Neutrophil (primary cell): ENCODE measurements around the gene PPP2R5E.

ENCODE experiments used
- H3K27ac ChIP-seq: fragments of 200-600 bp; sonication (generic); 2 replicates; pipeline ENCODE4 v1.5.1; 2016; ENCODE audit warnings: mild to moderate bottlenecking, moderate library complexity
- H3K27me3 ChIP-seq: fragments of 200-600 bp; sonication (generic); 2 replicates; pipeline ENCODE4 v1.6.0; 2016; ENCODE audit warnings: mild to moderate bottlenecking
- H3K36me3 ChIP-seq: fragments of 200-600 bp; sonication (generic); 2 replicates; pipeline ENCODE4 v1.5.1; 2017
- H3K4me1 ChIP-seq, 2 experiments: fragments of 200-600 bp in 1 of 2; sonication (generic) in 1 of 2; 1 replicate in 1 of 2; 2 replicates in 1 of 2; pipeline versions ENCODE4 v1.5.1 to v1.6.1; 2013 to 2016; ENCODE audit warnings: low read depth in 1 of 2, low read length in 1 of 2, mild to moderate bottlenecking in 1 of 2, moderate library complexity in 1 of 2; ENCODE audit not compliant: control insufficient read depth in 1 of 2, insufficient read depth in 1 of 2
- H3K4me3 ChIP-seq, 2 experiments: fragments of 200-600 bp in 1 of 2; sonication (generic) in 1 of 2; 1 replicate in 1 of 2; 2 replicates in 1 of 2; pipeline ENCODE4 v1.5.1; 2013 to 2016; ENCODE audit warnings: low read depth in 1 of 2, low read length in 1 of 2, mild to moderate bottlenecking in 1 of 2, moderate library complexity in 1 of 2
- H3K9me3 ChIP-seq: fragments of 200-600 bp; sonication (generic); 2 replicates; pipeline ENCODE4 v1.5.1; 2016
- TF ChIP-seq, protein P1 (sequence below): fragments of 200-600 bp; sonication (generic); IDR thresholded peaks from 2 replicates; pipeline ENCODE4 v1.5.1; 2016; ENCODE audit warnings: antibody characterized with exemption

PPP2R5E gene

DNA sequence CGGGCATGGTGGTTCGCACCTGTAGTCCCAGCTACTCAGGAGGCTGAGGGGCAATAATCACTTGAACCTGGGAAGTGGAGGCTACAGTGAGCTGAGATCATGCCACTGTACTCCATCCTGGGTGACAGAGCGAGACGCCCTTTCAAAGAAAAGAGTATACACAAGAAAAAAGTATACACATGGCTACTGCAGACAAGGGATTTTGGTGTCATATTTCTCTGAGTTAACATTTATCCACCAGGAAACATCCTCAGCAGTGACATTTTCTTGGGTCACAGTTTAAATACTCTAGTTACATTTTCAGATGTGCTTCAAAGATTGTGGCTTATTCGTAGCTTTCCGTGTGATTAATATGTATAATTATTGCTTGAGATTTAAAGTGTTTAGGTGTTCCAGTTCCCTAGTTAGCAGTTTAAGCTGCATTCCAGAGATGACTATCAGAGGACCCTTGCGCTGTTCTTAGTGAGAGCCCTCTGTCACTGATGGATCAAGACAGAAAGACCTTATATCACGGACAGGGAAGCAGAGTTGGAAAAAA, 4.7 kb upstream of the PPP2R5E start:
- peaks cover 8 to 9% of the 10 kb centered on the region in 2 experiments for H3K4me1 ChIP-seq
- H3K4me3 ChIP-seq, result no peak overlapping the region
- no peaks in the 10 kb centered on the region for H3K9me3 ChIP-seq
- no peak overlapping the region for H3K27ac ChIP-seq
- no peaks in the 10 kb centered on the region for H3K27me3 ChIP-seq
- no peaks in the 10 kb centered on the region for H3K36me3 ChIP-seq
- TF ChIP-seq, protein P1, sequence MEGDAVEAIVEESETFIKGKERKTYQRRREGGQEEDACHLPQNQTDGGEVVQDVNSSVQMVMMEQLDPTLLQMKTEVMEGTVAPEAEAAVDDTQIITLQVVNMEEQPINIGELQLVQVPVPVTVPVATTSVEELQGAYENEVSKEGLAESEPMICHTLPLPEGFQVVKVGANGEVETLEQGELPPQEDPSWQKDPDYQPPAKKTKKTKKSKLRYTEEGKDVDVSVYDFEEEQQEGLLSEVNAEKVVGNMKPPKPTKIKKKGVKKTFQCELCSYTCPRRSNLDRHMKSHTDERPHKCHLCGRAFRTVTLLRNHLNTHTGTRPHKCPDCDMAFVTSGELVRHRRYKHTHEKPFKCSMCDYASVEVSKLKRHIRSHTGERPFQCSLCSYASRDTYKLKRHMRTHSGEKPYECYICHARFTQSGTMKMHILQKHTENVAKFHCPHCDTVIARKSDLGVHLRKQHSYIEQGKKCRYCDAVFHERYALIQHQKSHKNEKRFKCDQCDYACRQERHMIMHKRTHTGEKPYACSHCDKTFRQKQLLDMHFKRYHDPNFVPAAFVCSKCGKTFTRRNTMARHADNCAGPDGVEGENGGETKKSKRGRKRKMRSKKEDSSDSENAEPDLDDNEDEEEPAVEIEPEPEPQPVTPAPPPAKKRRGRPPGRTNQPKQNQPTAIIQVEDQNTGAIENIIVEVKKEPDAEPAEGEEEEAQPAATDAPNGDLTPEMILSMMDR, result no peak

DNA sequence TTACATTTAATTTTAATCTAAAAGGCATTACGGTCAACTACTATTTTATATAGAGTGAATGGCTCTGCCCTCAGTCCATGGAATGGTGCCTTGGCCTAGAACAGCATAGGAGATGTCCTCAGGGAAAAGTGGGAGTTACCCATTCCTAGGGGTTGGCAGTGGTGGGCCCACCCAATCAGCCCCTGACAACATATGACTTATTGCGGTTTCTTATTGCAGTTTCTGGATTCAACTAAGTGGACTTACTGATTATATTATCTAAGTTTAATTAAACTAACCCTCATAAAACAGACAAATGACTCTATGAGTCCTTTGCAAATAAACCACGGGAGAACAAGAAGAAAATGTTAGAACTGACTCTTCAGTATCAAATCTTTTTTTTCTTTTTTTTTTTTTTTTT, 2.3 kb upstream of the PPP2R5E start:
- H3K9me3 ChIP-seq, result no peaks in the 10 kb centered on the region
- no peaks in the 10 kb centered on the region for H3K36me3 ChIP-seq
- no peak overlapping the region for H3K4me3 ChIP-seq
- TF ChIP-seq, protein P1, result no peak
- no peaks in the 10 kb centered on the region for H3K27me3 ChIP-seq
- H3K27ac ChIP-seq, result no peak overlapping the region
- peaks cover 21 to 22% of the 10 kb centered on the region in 2 experiments for H3K4me1 ChIP-seq

DNA sequence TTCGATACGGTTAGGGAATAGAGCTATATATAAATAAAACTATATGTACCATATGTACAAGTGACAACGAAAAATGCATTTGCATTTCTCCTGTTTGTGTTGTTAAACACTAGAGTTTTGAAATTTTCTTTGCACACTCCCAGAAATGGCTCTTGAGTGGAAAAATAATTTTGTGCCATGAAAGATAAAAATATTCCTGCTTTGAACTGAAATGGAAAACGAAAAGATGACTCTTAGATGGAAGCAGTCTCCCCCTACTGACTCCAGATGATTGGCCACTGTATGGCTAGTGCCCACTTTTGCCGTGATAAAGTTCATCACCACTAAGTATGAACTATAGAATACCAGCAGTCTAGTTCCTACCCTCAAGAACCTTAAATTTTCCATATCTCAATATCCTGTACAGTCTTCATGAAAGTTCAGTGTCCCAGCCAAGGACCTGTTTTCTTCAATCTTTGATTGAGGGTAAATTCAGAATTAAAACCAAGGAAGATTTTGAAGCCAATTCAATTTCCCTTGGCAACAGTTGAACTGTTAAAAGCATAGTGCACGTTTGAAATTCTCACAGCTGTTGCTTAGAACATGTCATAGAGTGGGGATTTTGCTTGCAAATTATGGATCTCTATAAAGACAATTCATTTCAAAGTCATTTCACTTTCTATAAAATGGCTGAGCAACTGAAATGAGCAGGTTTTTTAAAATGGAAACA, 1.6 kb upstream of the PPP2R5E start:
- H3K4me3 ChIP-seq, result peak overlapping the region in 1 of 2 experiments; percentile 88
- no peaks in the 10 kb centered on the region for H3K9me3 ChIP-seq
- TF ChIP-seq, protein P1, result no peak
- no peak overlapping the region for H3K27ac ChIP-seq
- peaks cover under 1% of the 10 kb centered on the region for H3K36me3 ChIP-seq
- H3K4me1 ChIP-seq, result peaks cover 21 to 22% of the 10 kb centered on the region in 2 experiments
- no peaks in the 10 kb centered on the region for H3K27me3 ChIP-seq

DNA sequence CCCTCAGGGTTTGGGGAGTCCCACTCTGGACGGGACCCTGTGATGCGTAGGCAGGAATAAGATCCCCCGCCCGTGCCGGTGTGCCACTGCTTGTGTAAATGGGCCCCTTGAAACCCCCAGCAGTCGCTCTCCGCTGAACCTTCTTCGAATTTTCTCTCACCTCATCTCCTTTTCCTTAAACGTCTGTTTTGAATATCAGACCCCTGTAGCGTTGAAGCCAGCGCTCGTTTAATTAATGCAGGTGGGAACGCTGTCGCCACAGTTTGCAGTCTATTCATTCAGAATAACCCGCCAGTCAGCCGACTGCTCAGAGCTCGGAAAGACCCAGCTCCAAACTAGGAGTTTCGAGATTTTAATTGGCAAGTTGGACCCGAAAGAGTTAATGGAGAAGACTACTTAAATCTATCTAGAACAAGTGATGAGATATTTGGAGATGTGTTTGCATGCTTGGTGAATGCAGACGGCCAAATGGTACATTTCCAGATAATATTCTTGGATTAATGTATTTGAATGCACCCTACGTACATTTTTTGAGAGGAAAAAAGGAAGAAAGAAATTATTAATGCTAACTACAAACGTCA, 739 bp upstream of the PPP2R5E start:
- Histone ChIP-seq H3K4me1 (peaks cover 21 to 22% of the 10 kb centered on the region in 2 experiments), H3K36me3 (peaks cover 8% of the 10 kb centered on the region), H3K27ac (peak overlapping the region; percentile 87), H3K27me3 (no peaks in the 10 kb centered on the region), H3K9me3 (no peaks in the 10 kb centered on the region), H3K4me3 (peak overlapping the region; percentile 88 to 94)
- TF ChIP-seq, protein P1, result no peak

DNA sequence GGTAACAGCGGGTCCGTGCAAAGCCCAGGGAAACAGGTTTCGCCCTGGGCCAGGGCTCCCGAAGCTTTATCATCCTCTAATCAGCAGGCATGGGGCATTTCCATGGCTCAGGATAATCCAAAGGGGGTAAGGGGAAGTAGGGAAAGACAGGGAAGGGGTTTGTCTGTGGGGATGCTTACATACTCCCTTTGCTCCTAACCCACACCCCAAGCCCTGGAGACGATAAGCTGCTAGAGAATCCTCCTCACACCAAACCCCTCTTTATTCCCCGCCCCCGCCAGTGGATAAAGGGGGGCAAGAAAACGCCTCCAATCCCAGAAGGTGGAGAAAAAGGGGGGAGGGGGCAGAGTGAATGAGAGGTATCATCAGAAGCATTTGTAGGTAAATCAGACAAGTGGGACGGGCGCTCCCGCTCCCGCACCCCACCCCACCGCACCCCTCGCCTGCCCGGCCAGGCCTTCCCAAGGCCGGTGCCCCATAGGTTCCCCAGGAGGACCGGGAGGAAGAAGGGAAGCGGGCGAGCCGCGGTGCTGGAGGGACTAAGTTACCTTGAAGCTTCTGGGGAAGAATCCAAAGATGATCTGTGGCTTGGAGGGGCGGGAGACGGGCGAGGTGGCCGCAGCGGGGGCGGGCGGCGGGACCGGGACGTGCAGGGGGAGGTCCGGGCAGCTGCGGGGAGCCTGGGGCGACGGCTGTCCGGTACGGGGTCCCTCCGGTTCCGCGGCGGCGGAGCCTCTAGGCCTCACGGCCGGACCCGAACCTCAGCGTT, 762 bp downstream of the PPP2R5E start:
- Histone ChIP-seq H3K36me3 (peaks cover 20% of the 10 kb centered on the region), H3K27ac (peak overlapping the region; percentile 87), H3K27me3 (no peaks in the 10 kb centered on the region), H3K4me1 (peaks cover 21 to 22% of the 10 kb centered on the region in 2 experiments), H3K9me3 (no peaks in the 10 kb centered on the region), H3K4me3 (peak overlapping the region; percentile 88 to 94)
- TF ChIP-seq, protein P1, result no peak
